CD4-positive, alpha-beta memory T cell (primary cell): Measurements from ENCODE around the gene PUSL1. TPM values are rescaled to one million over a fixed set of nuclear protein-coding genes. Genes with fewer than 3 reads are reported as not detected.

Source experiments
- microRNA-seq: library from miRNA; unstranded; fragments of <30 nt; microRNA quantifications from one replicate; pipeline ENCODE4 v1.2.0, GENCODE V29; 2021; ENCODE audit warnings: borderline replicate concordance, borderline number of aligned reads, borderline microRNAs expressed, mixed read lengths
- polyA plus RNA-seq, 2 donors: library from polyadenylated mRNA; unstranded; fragments of 300-500 nt; fragmentation: Illumina TruSeq; gene quantifications; one replicate each; pipeline ENCODE4 v1.2.3, GENCODE V29; 2021
- total RNA-seq, 2 experiments: library from RNA; stranded (reverse); gene quantifications; one replicate each; pipeline ENCODE4 v1.2.3, GENCODE V29; 2021

PUSL1 gene
- total and polyA plus RNA-seq, 4 experiments from 2014 or later = 15.4 to 27.9 (median 20.4) TPM

Small RNA genes within 50 kb of the gene (microRNA-seq; reads per million reads assigned to microRNA genes)
- gene MIR6726 = 2.6 reads per million, percentile 7 among the genes with 10 or more reads in this experiment
- not detected for gene MIR6727
- not detected for gene MIR6808

Other genes starting within 250 kb of the PUSL1 start
- gene RNF223, start 234.3 kb upstream of the PUSL1 start, total RNA-seq = not detected
- not detected for gene RNF223, start 234.3 kb upstream of the PUSL1 start, polyA plus RNA-seq
- gene C1orf159, start 192.5 kb upstream of the PUSL1 start, total RNA-seq = 10 to 100 TPM; 15.0 to 15.1 TPM
- 1 to 10 TPM; 3.8 to 7.9 TPM for gene C1orf159, start 192.5 kb upstream of the PUSL1 start, polyA plus RNA-seq
- gene TTLL10, start 134.7 kb upstream of the PUSL1 start, total RNA-seq = not detected
- under 1 TPM; 0.27 to 0.45 TPM for gene TTLL10, start 134.7 kb upstream of the PUSL1 start, polyA plus RNA-seq
- 1 to 10 TPM; 8.0 to 8.6 TPM for gene TNFRSF18, start 102.0 kb upstream of the PUSL1 start, total RNA-seq
- 10 to 100 TPM; 22.1 to 27.1 TPM for gene TNFRSF18, start 102.0 kb upstream of the PUSL1 start, polyA plus RNA-seq
- 10 to 100 TPM; 13.5 to 15.5 TPM for gene TNFRSF4, start 94.4 kb upstream of the PUSL1 start, total RNA-seq
- gene TNFRSF4, start 94.4 kb upstream of the PUSL1 start, polyA plus RNA-seq = 10 to 100 TPM; 63.2 to 75.1 TPM
- gene SDF4, start 76.6 kb upstream of the PUSL1 start, total RNA-seq = 100 to 1,000 TPM; 125 to 138 TPM
- 100 to 1,000 TPM in 1 of 2 donors, 10 to 100 TPM in 1; 97.4 to 106 TPM for gene SDF4, start 76.6 kb upstream of the PUSL1 start, polyA plus RNA-seq
- gene B3GALT6, start 76.4 kb upstream of the PUSL1 start, total RNA-seq = 10 to 100 TPM; 23.0 to 23.7 TPM
- gene B3GALT6, start 76.4 kb upstream of the PUSL1 start, polyA plus RNA-seq = 10 to 100 TPM in 1 of 2 donors, 1 to 10 TPM in 1; 5.4 to 14.4 TPM
- gene C1QTNF12, start 61.9 kb upstream of the PUSL1 start, total RNA-seq = 1 to 10 TPM; 2.4 to 3.3 TPM
- under 1 TPM in 1 of 2 donors, not detected in 1; 0.31 TPM for gene C1QTNF12, start 61.9 kb upstream of the PUSL1 start, polyA plus RNA-seq
- gene UBE2J2, start 34.7 kb upstream of the PUSL1 start, total RNA-seq = 10 to 100 TPM; 82.8 to 92.9 TPM
- 10 to 100 TPM; 79.4 to 96.7 TPM for gene UBE2J2, start 34.7 kb upstream of the PUSL1 start, polyA plus RNA-seq
- 10 to 100 TPM in 1 of 2 experiments, 1 to 10 TPM in 1; 9.6 to 11.5 TPM for gene SCNN1D, start 28.2 kb upstream of the PUSL1 start, total RNA-seq
- gene SCNN1D, start 28.2 kb upstream of the PUSL1 start, polyA plus RNA-seq = under 1 TPM in 1 of 2 donors, not detected in 1; 0.25 TPM
- 10 to 100 TPM; 59.7 to 65.6 TPM for gene ACAP3, start 667 bp upstream of the PUSL1 start, total RNA-seq
- 1 to 10 TPM; 5.4 to 6.9 TPM for gene ACAP3, start 667 bp upstream of the PUSL1 start, polyA plus RNA-seq
- gene INTS11, start 16.1 kb downstream of the PUSL1 start, total RNA-seq = 100 to 1,000 TPM; 163 to 173 TPM
- gene INTS11, start 16.1 kb downstream of the PUSL1 start, polyA plus RNA-seq = 10 to 100 TPM; 68.3 to 71.3 TPM
- gene CPTP, start 16.2 kb downstream of the PUSL1 start, total RNA-seq = 10 to 100 TPM; 25.0 to 28.3 TPM
- gene CPTP, start 16.2 kb downstream of the PUSL1 start, polyA plus RNA-seq = 10 to 100 TPM; 15.4 to 26.8 TPM
- 1 to 10 TPM; 1.5 TPM for gene TAS1R3, start 22.7 kb downstream of the PUSL1 start, total RNA-seq
- gene TAS1R3, start 22.7 kb downstream of the PUSL1 start, polyA plus RNA-seq = under 1 TPM in 1 of 2 donors, not detected in 1; 0.47 TPM
- gene DVL1, start 40.8 kb downstream of the PUSL1 start, total RNA-seq = 10 to 100 TPM; 43.7 to 44.6 TPM
- gene DVL1, start 40.8 kb downstream of the PUSL1 start, polyA plus RNA-seq = 1 to 10 TPM in 1 of 2 donors, under 1 TPM in 1; 0.19 to 1.9 TPM
- gene MXRA8, start 50.0 kb downstream of the PUSL1 start, total RNA-seq = under 1 TPM in 1 of 2 experiments, not detected in 1; 0.35 TPM
- gene MXRA8, start 50.0 kb downstream of the PUSL1 start, polyA plus RNA-seq = under 1 TPM in 1 of 2 donors, not detected in 1; 0.57 TPM
- 10 to 100 TPM; 60.4 to 72.7 TPM for gene AURKAIP1, start 66.6 kb downstream of the PUSL1 start, total RNA-seq
- 100 to 1,000 TPM; 159 to 179 TPM for gene AURKAIP1, start 66.6 kb downstream of the PUSL1 start, polyA plus RNA-seq
- 100 to 1,000 TPM; 388 to 394 TPM for gene CCNL2, start 90.7 kb downstream of the PUSL1 start, total RNA-seq
- 10 to 100 TPM; 18.3 to 36.6 TPM for gene CCNL2, start 90.7 kb downstream of the PUSL1 start, polyA plus RNA-seq
- gene MRPL20, start 98.7 kb downstream of the PUSL1 start, total RNA-seq = 100 to 1,000 TPM; 119 to 123 TPM
- gene MRPL20, start 98.7 kb downstream of the PUSL1 start, polyA plus RNA-seq = 100 to 1,000 TPM; 171 to 202 TPM
- not detected for gene ANKRD65, start 112.7 kb downstream of the PUSL1 start, total RNA-seq
- not detected for gene ANKRD65, start 112.7 kb downstream of the PUSL1 start, polyA plus RNA-seq
- not detected for gene VWA1, start 127.1 kb downstream of the PUSL1 start, total RNA-seq
- not detected for gene VWA1, start 127.1 kb downstream of the PUSL1 start, polyA plus RNA-seq
- 1 to 10 TPM; 1.5 to 1.6 TPM for gene ATAD3C, start 141.1 kb downstream of the PUSL1 start, total RNA-seq
- gene ATAD3C, start 141.1 kb downstream of the PUSL1 start, polyA plus RNA-seq = 1 to 10 TPM; 1.8 to 2.1 TPM
- gene ATAD3B, start 163.2 kb downstream of the PUSL1 start, total RNA-seq = 10 to 100 TPM; 51.1 to 53.8 TPM
- gene ATAD3B, start 163.2 kb downstream of the PUSL1 start, polyA plus RNA-seq = 1 to 10 TPM; 2.9 to 8.1 TPM
- 10 to 100 TPM; 23.0 to 24.7 TPM for gene ATAD3A, start 203.6 kb downstream of the PUSL1 start, total RNA-seq
- 10 to 100 TPM in 1 of 2 donors, 1 to 10 TPM in 1; 9.5 to 12.2 TPM for gene ATAD3A, start 203.6 kb downstream of the PUSL1 start, polyA plus RNA-seq
- 1 to 10 TPM; 1.8 to 2.8 TPM for gene TMEM240, start 232.0 kb downstream of the PUSL1 start, total RNA-seq
- not detected for gene TMEM240, start 232.0 kb downstream of the PUSL1 start, polyA plus RNA-seq